ENCODE data around the gene RDH13. TPM values are rescaled to one million over a fixed set of nuclear protein-coding genes. Genes with fewer than 3 reads are reported as not detected.

Gene RDH13
- total RNA-seq, 1 experiment from 2014 or later, result 31.1 TPM

- Histone ChIP-seq H3K27me3 (ENCODE audit: insufficient read depth, low read length) (no peaks in the 10 kb centered on the region), H3K79me2 (ENCODE audit: insufficient read depth, low read length) (no peaks in the 10 kb centered on the region), H3K36me3 (ENCODE audit: control insufficient read depth in 1 of 2, insufficient read depth in 2 of 2, low read length in 2 of 2) (peaks cover 6 to 12% of the 10 kb centered on the region in 2 experiments; a peak in 3 of 4 replicates), H3K4me2 (ENCODE audit: low read length) (no peak overlapping the region), H3K27ac (ENCODE audit: low read depth, low read length) (no peak overlapping the region), H3K4me3 (replicated peaks in 1 of 2; ENCODE audit: low read depth in 1 of 2, low read length in 2 of 2) (no peak overlapping the region), H3K4me1 (ENCODE audit: control insufficient read depth in 1 of 2, insufficient read depth in 2 of 2, low read length in 2 of 2) (no peaks in the 10 kb centered on the region), H3K9ac (ENCODE audit: low read length) (no peak overlapping the region), H3K9me3 (ENCODE audit: control insufficient read depth in 1 of 2, insufficient read depth in 1 of 2, low read depth in 1 of 2, low read length in 2 of 2) (no peaks in the 10 kb centered on the region), H4K20me1 (ENCODE audit: insufficient read depth) (no peaks in the 10 kb centered on the region), H3K9me2 (ENCODE audit: insufficient read depth) (no peaks in the 10 kb centered on the region), H2AFZ (ENCODE audit: low read depth, low read length, poor library complexity, severe bottlenecking) (no peak overlapping the region)
- no peak for DNase-seq (ENCODE audit: low read depth, low spot score)
- intact Hi-C loops (cut with micrococcal nuclease), result no loop called here
- ATAC-seq, result peak; percentile 44; the same call in 1 of the 2 replicates
- TF ChIP-seq ZNF274 (IDR thresholded peaks at IDR 0.05; ENCODE audit: low read depth, low read length), result no peak
- 0 out of 6 replicates have a peak, but pooled peaks of 2 of the 3 experiments have one; percentile 15 to 21 for TF ChIP-seq CTCF (IDR thresholded peaks at IDR 0.05 in 2 of 3, conservative IDR thresholded peaks at IDR 0.05 in 1 of 3; ENCODE audit: borderline replicate concordance in 1 of 3, insufficient read depth in 1 of 3, low read depth in 2 of 3, low read length in 2 of 3)
- ChIA-PET CTCF (no interaction called here), RAD21 (ENCODE audit: low non-redundant PET in 1 of 2, low total read pairs in 2 of 2, uncharacterized antibody in 2 of 2, unreplicated experiment in 2 of 2) (no interaction called here), POLR2A (no interaction called here)
- no TSS peak for BruUV-seq (replicated peaks)
Measured at GRCh38 chr19:55098716-55099556, 36.0 kb upstream of the RDH13 start.

GRCh38 chr19:55097864-55098715 is 35.1 kb upstream of the RDH13 start:
- H3K4me3 ChIP-seq (replicated peaks in 1 of 2; ENCODE audit: low read depth in 1 of 2, low read length in 2 of 2), result no peak overlapping the region
- H3K79me2 ChIP-seq (ENCODE audit: insufficient read depth, low read length), result no peaks in the 10 kb centered on the region
- H3K27me3 ChIP-seq (ENCODE audit: insufficient read depth, low read length), result no peaks in the 10 kb centered on the region
- TF ChIP-seq POLR2A (IDR thresholded peaks at IDR 0.05; ENCODE audit: borderline replicate concordance, extremely low read depth, insufficient read depth, insufficient read length), result no peak
- no peak for TF ChIP-seq REST (IDR thresholded peaks at IDR 0.05; ENCODE audit: low read depth)
- no peak overlapping the region for H3K27ac ChIP-seq (ENCODE audit: low read depth, low read length)
- POLR2A ChIA-PET, result no interaction called here
- no peak overlapping the region for H3K4me2 ChIP-seq (ENCODE audit: low read length)
- H3K9ac ChIP-seq (ENCODE audit: low read length), result no peak overlapping the region
- H2AFZ ChIP-seq (ENCODE audit: low read depth, low read length, poor library complexity, severe bottlenecking), result no peak overlapping the region
- CTCF ChIA-PET, result no interaction called here
- BruUV-seq (replicated peaks), result no TSS peak
- no peaks in the 10 kb centered on the region for H3K4me1 ChIP-seq (ENCODE audit: control insufficient read depth in 1 of 2, insufficient read depth in 2 of 2, low read length in 2 of 2)
- DNase-seq (ENCODE audit: low read depth, low spot score), result no peak
- intact Hi-C loops (cut with micrococcal nuclease), result no loop called here
- peaks cover 6 to 7% of the 10 kb centered on the region in 2 experiments; a peak in 3 of 4 replicates for H3K36me3 ChIP-seq (ENCODE audit: control insufficient read depth in 1 of 2, insufficient read depth in 2 of 2, low read length in 2 of 2)
- H3K9me3 ChIP-seq (ENCODE audit: control insufficient read depth in 1 of 2, insufficient read depth in 1 of 2, low read depth in 1 of 2, low read length in 2 of 2), result no peaks in the 10 kb centered on the region
- H3K9me2 ChIP-seq (ENCODE audit: insufficient read depth), result no peaks in the 10 kb centered on the region
- no peak for ATAC-seq
- H4K20me1 ChIP-seq (ENCODE audit: insufficient read depth), result no peaks in the 10 kb centered on the region
- RAD21 ChIA-PET (ENCODE audit: low non-redundant PET in 1 of 2, low total read pairs in 2 of 2, uncharacterized antibody in 2 of 2, unreplicated experiment in 2 of 2), result no interaction called here

Measured in HCT116 (cell line).